Measurements from ENCODE around the gene SLC66A2. TPM values are rescaled to one million over a fixed set of nuclear protein-coding genes. Genes with fewer than 3 reads are reported as not detected.

The SLC66A2 gene
- total RNA-seq, 1 experiment from 2014 or later = 52.8 TPM

DNA sequence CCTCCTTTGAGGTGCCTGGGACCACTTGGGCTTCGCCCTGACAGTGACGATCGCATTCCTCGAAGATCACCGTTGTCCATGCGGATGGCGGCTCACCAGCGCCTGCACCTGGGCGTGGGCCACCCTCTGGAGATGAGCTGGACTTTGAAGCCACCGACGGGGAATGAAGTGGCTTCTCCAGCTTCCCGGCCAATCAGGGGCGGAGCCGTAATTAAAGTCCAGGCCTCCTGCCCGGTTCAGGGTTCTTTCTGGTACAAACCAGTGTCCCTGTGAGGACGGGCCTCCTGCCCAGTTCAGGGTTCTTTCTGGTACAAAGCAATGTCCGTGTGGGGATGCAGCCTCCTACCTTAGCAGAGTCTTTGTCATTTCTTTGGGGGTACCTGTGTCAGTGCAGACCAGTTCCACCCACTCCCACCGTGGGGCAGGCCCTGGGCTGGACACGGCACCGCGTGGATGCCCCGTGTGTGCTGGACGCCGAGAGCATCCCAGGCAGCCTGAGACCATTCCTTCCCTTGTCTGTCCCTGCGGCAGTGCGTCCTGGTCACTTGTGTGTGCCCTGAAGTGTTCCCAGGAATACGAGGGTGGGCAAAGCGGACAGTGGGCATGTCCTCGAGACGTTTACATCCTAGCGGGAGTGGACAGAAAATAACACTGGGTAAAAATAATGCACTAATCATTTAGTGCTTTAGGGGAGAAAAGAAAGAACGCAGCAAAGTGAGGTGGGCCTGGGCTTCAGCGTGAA lies 98.7 kb downstream of the SLC66A2 start:
- no peak overlapping the region for H2AFZ ChIP-seq (ENCODE audit: low read length)
- intact Hi-C loops (cut with micrococcal nuclease) = no loop called here

More for the DNA sequence above, 98.7 kb downstream of the SLC66A2 start:
- Histone ChIP-seq H3K9me2 (replicated peaks; ENCODE audit: low read length) (no peaks in the 10 kb centered on the region), H3K4me3 (ENCODE audit: low read length) (no peak overlapping the region), H3K4me2 (ENCODE audit: low read length) (no peak overlapping the region), H3K4me1 (ENCODE audit: insufficient read depth, low read length) (peaks cover 8% of the 10 kb centered on the region; the same call in 1 of the 2 replicates), H3F3A (ENCODE audit: low read length, unreplicated experiment) (no peaks in the 10 kb centered on the region), H3K27me3 (ENCODE audit: low read length) (no peaks in the 10 kb centered on the region), H3K79me2 (ENCODE audit: low read length) (no peaks in the 10 kb centered on the region), H3K9me3 (ENCODE audit: low read length) (no peaks in the 10 kb centered on the region), H3K9ac (ENCODE audit: low read length) (no peak overlapping the region), H4K20me1 (ENCODE audit: low read length) (no peaks in the 10 kb centered on the region), H3K36me3 (ENCODE audit: low read depth, low read length) (no peaks in the 10 kb centered on the region), H3K27ac (ENCODE audit: low read length) (no peak overlapping the region)
- ATAC-seq (no peak), DNase-seq (no peak)
- TF ChIP-seq, protein P1, sequence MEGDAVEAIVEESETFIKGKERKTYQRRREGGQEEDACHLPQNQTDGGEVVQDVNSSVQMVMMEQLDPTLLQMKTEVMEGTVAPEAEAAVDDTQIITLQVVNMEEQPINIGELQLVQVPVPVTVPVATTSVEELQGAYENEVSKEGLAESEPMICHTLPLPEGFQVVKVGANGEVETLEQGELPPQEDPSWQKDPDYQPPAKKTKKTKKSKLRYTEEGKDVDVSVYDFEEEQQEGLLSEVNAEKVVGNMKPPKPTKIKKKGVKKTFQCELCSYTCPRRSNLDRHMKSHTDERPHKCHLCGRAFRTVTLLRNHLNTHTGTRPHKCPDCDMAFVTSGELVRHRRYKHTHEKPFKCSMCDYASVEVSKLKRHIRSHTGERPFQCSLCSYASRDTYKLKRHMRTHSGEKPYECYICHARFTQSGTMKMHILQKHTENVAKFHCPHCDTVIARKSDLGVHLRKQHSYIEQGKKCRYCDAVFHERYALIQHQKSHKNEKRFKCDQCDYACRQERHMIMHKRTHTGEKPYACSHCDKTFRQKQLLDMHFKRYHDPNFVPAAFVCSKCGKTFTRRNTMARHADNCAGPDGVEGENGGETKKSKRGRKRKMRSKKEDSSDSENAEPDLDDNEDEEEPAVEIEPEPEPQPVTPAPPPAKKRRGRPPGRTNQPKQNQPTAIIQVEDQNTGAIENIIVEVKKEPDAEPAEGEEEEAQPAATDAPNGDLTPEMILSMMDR (conservative IDR thresholded peaks at IDR 0.05; ENCODE audit: low read depth, low read length) = no peak
- BruUV-seq (replicated peaks) = no TSS peak
- ChIA-PET POLR2A (ENCODE audit: unreplicated experiment) (no interaction called here), CTCF (no interaction called here)

Other genes starting within 250 kb of the SLC66A2 start
- not detected in 2 replicates for gene KCNG2, start 153.7 kb downstream of the SLC66A2 start, total RNA-seq (2014; rRNA removed)
- 45.7 and 56.8 TPM in 2 replicates for gene HSBP1L1, start 13.0 kb upstream of the SLC66A2 start, total RNA-seq (2014; rRNA removed)
- 148 and 159 TPM in 2 replicates for gene TXNL4A, start 36.9 kb upstream of the SLC66A2 start, total RNA-seq (2014; rRNA removed)
- gene RBFA, start 82.8 kb upstream of the SLC66A2 start, total RNA-seq (2014; rRNA removed) = 38.9 and 50.7 TPM in 2 replicates
- gene ADNP2, start 157.6 kb upstream of the SLC66A2 start, total RNA-seq (2014; rRNA removed) = 23.2 and 25.2 TPM in 2 replicates